ENCODE data around the gene DACT1.

The DACT1 gene

GRCh38 chr14:58637040-58637390, 747 bp upstream of the DACT1 start:
- peak; percentile 56 for DNase-seq

GRCh38 chr14:58638231-58639197, 752 bp downstream of the DACT1 start:
- no peak for DNase-seq

DNA sequence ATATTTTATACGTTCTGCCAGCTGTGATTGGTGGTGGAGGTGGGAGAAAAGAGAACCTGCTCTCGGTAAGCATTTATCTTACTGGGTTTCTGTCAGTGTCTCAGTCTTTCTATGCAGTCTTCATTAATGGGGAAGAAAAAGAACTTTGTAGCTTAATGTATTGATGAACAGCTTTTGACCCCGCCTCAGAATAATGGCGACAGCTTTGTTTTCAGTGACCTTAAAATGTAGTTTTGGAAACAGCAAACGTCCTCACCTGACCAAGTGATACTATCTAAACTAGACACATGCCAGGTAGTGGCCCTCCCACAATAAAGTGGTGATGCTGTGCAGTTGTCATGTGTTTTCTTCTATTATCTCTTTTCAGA, 1.4 kb downstream of the DACT1 start:
- DNase-seq, result no peak

DNA sequence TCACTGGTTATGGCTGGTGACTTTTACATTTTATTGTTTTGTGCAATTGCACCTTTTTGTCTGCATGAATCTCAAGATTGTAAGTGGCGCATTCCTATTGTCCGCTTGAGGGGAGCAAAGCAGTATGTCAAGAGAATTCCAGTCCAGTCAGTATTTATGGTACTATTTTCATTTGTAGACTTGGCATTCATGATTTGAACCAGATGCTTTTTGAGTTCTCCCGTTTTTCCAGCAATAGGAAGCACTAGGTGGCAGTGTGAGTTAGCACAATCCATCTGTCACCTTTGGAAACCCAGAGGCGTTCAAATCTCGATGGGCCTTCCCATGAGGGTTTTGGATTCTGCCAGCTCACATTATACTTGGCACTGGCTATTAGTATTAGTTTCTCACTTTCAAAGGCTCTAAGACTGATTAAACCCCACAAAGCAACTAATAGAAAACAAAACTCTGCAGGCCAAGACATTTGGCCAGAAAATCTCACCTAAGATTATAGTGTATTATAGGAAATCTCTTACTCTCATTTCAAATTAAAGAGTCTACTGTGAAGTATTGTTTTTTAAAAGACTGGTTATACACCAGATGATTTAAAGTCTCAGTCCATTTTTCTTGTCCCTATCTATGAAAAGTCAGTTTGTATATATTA, 2.2 kb downstream of the DACT1 start:
- peak; percentile 86 for DNase-seq

GRCh38 chr14:58640959-58641358, 3.2 kb downstream of the DACT1 start:
- no peak for DNase-seq

DNA sequence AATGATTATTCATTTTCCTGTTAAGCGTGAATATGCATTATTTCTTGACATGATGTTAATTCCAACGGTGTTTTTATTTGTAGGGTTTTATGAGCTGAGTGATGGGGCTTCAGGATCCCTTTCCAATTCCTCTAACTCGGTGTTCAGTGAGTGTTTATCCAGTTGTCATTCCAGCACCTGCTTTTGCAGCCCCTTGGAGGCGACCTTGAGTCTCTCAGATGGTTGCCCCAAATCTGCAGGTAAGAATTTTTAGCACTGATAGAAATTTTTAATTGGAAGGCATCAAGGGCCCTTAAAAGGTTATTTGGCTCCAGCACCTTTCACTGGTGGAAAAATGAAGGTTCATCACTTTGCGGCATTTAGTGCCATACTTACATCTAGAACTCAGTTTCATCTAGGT, 3.7 kb downstream of the DACT1 start:
- no peak for DNase-seq

GRCh38 chr14:58643366-58643765, 5.6 kb downstream of the DACT1 start:
- no peak for DNase-seq

GRCh38 chr14:58645641-58646040, 7.9 kb downstream of the DACT1 start:
- no peak for DNase-seq

GRCh38 chr14:58646479-58646878, 8.7 kb downstream of the DACT1 start:
- no peak for DNase-seq

DNA sequence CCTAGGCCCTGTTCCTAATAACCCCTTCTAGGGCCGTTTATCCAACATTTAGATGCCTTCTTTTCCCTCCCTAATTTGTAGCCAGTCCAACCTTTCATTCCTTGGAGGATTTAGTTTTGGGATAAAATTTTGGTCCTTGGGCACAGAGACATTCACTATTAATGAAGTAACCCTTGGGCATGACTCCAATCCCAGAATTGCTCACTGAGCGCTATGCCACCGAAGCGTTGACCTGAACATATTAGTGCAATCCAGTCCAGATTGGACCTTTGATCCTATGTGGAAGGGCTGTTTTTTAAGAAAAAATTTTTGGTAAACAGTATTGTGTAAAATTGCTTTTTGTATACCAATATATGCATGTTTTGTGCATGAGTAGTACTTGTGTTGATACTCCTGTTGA, 10.0 kb downstream of the DACT1 start:
- DNase-seq, result no peak

DNA sequence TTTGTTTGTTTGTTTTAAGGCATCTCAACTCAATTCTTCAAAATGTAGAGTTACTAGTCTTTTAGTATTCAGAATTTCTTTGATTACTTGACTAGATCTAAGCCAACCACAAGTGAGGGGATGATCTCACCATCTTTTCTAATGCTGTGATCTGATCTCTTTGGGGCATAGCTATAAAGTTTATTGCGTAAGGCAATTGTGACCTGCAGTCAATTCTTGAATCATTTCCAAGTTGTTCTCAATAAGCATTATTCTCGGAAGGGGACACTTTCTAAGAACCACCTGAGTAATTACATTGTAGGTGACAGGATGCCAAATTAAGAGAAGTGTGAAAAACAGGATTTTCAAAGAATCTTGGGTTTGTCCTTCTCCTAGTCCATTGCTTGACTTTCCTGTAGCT, 13.1 kb downstream of the DACT1 start:
- DNase-seq, result no peak

DNA sequence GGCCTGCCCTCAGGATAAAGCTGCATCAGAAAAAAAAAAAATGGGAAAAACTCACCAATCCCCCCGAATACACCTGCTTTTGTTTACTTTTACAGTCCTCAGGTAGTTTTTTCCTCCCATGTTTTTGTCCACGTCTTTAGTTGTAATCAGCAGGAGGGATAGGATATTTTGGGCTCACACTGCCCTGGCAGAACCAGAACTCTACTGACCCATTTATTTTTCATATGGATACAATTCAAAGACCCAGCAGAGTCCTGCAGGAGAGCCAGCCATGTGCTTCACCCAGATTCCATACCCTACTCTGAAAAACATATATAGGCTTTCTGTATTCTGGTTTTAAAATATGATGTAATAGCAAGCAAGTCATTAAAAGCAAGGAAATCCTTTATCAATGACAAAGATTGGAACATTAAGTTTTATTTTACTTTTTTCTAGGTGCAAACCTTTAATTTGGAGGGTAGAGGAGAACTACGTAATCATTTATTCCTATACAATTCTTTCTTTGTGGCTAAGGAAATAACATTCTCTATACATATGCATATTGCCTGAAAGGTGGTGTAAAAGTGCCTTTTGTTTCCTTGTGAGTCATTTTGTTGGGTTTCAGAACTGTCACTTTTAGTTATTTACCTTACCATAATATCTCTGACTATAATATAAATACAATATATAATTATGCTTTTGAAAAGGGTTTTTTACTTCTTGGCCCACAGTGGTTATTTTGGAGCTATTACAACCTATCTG, 19.1 kb downstream of the DACT1 start:
- DNase-seq, result no peak

- no peak for DNase-seq
Observed at GRCh38 chr14:58659061-58659460, 21.3 kb downstream of the DACT1 start.

DNA sequence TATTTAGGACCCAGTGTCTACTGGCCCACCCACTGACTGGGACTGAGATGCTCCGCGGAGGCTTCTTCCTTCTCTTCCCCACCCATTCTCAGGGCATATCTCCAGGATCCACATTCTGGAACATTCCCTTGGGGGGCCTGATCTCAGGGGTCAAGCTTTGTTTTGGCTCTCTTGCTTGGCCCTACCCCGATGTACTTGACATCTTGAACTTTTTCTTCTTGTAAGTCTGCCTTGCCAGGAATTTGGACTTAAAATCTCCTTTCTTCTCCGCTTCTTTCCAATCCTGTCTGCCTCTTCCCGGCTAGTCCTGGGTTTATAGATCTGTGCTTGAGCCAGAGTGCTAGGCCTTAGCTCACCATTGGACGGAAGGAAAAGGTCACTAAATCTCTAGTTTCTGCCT, 22.1 kb downstream of the DACT1 start:
- no peak for DNase-seq

DNA sequence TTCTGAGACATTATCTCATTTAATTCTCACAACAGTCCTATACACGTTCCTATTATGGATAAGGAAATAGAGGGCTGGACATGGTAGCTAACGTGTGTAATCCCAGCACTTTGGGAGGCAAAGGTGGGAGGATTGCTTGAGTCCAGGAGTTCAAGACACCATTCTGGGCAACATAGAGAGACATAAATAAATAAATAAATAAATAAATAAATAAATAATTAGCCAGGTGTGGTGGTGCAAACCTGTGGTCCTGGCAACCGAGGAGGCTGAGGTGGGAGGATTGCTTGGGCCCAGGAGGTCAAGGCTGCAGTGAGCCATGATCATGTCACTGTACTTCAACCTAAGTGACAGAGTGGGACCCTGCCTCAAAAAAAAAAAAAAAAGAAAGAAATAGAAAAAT, 22.6 kb downstream of the DACT1 start:
- no peak for DNase-seq

DNA sequence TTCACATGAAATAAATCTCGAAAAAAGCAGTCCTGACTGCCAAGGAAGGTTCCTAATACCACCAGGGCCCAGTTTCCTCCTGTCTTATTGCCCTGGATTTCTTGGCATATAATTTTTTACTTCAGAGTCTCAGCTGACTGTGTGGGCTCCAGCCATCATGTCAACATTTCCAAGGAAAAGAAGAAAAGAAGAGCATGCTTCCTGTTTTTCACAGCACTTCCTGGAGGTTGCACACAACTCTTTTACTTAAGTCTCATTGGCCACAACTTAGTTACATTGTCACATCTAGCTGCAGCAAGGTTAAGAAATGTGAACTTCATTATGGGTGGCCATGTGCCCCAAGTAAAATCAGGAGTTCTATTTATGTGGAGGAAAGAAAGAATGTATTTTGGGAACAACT, 24.3 kb downstream of the DACT1 start:
- no peak for DNase-seq

GRCh38 chr14:58662759-58663158, 25.0 kb downstream of the DACT1 start:
- DNase-seq, result no peak

GRCh38 chr14:58663494-58664111, 25.8 kb downstream of the DACT1 start:
- DNase-seq, result no peak

GRCh38 chr14:58665773-58666500, 28.2 kb downstream of the DACT1 start:
- DNase-seq, result no peak

- no peak for DNase-seq
Observed at GRCh38 chr14:58666737-58667136, 29.0 kb downstream of the DACT1 start.

- DNase-seq, result no peak
Observed at GRCh38 chr14:58667900-58668299, 30.1 kb downstream of the DACT1 start.

DNA sequence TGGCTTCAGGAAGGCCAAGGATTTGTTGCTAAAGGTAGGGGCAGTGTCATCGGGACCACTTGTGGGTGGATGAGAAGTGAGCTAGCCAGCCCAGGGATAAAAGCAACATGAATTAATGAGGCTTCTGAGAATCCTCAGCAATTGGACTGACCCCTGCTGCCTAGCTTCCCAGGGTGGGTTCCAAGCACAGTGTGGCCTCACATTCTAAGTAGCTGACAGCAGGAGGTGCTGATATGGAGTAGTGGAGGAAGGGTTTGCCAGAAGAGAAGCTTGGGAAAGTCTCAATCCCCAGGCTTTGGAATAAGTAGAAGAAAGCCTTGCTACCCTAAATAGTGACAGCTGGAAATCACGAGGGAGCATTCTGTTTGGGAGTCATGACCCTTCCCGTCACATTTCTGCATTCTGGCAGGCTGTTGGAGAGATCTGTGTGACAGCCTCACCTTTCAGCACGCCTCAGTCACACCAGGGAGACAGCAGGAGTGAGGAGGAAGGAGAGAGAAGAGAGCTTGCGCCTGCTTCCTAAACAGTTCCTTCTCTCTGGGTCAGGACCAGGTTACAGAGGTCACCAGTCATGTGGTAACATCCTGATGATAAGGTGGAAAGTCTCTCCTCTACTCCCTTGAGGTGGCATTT, 31.2 kb downstream of the DACT1 start:
- DNase-seq, result no peak

Measured in amniotic stem cell (primary cell).